C4-2B (cell line): Measurements from ENCODE around the gene ZEB2.

ENCODE experiments used
- H3K27ac ChIP-seq: fragments of 450-650 bp; 2 replicates; pipeline ENCODE4 v1.5.1; 2017
- CTCF ChIP-seq: fragments of 450-650 bp; conservative IDR thresholded peaks from 2 replicates; pipeline ENCODE4 v1.5.1; 2017; ENCODE audit warnings: mild to moderate bottlenecking
- ZFX ChIP-seq: fragments of 450-650 bp; IDR thresholded peaks from 2 replicates; pipeline ENCODE4 v1.6.1; 2017

The ZEB2 gene

GRCh38 chr2:144479659-144480058, 40.3 kb downstream of the ZEB2 start:
- H3K27ac ChIP-seq: no peak overlapping the region
- TF ChIP-seq ZFX (no peak), CTCF (no peak)

- no peak overlapping the region for H3K27ac ChIP-seq
- TF ChIP-seq ZFX: no peak
- TF ChIP-seq CTCF: no peak
Observed at GRCh38 chr2:144479138-144479537, 40.8 kb downstream of the ZEB2 start.

- H3K27ac ChIP-seq: no peak overlapping the region
Observed at GRCh38 chr2:144477957-144478311, 42.0 kb downstream of the ZEB2 start.

GRCh38 chr2:144477281-144477956, 42.5 kb downstream of the ZEB2 start:
- H3K27ac ChIP-seq: no peak overlapping the region

More at GRCh38 chr2:144477957-144478311, 42.0 kb downstream of the ZEB2 start:
- TF ChIP-seq CTCF (no peak), ZFX (no peak)

GRCh38 chr2:144476682-144477081, 43.2 kb downstream of the ZEB2 start:
- no peak overlapping the region for H3K27ac ChIP-seq
- no peak for TF ChIP-seq ZFX
- TF ChIP-seq CTCF: no peak

More at GRCh38 chr2:144477281-144477956, 42.5 kb downstream of the ZEB2 start:
- TF ChIP-seq CTCF: no peak
- no peak for TF ChIP-seq ZFX

GRCh38 chr2:144475569-144476275, 44.2 kb downstream of the ZEB2 start:
- TF ChIP-seq CTCF (no peak), ZFX (no peak)
- no peak overlapping the region for H3K27ac ChIP-seq

- TF ChIP-seq CTCF (no peak), ZFX (no peak)
- H3K27ac ChIP-seq: no peak overlapping the region
Observed at GRCh38 chr2:144475044-144475443, 44.9 kb downstream of the ZEB2 start.
